Retinal pigment epithelial cell (primary cell): ENCODE data around the gene HM13.
"Not testable (repeated sequence)": the region's sequence is repeated elsewhere in the genome, so short reads cannot be mapped to it uniquely, and the experiment has no call there.

Experiments used
- DNase-seq: peaks from one replicate; pipeline ENCODE4 v3.0.0-alpha.2; 2010; ENCODE audit warnings: low read depth
- H3K4me3 ChIP-seq: 2 replicates; pipeline ENCODE4 v1.5.1; 2011; ENCODE audit warnings: mild to moderate bottlenecking, low read length, control low read depth, moderate library complexity
- CTCF ChIP-seq: conservative IDR thresholded peaks from 2 replicates; pipeline ENCODE4 v1.5.1; 2011; ENCODE audit warnings: low read depth, low read length, control low read depth, inconsistent platforms

The HM13 gene

DNA sequence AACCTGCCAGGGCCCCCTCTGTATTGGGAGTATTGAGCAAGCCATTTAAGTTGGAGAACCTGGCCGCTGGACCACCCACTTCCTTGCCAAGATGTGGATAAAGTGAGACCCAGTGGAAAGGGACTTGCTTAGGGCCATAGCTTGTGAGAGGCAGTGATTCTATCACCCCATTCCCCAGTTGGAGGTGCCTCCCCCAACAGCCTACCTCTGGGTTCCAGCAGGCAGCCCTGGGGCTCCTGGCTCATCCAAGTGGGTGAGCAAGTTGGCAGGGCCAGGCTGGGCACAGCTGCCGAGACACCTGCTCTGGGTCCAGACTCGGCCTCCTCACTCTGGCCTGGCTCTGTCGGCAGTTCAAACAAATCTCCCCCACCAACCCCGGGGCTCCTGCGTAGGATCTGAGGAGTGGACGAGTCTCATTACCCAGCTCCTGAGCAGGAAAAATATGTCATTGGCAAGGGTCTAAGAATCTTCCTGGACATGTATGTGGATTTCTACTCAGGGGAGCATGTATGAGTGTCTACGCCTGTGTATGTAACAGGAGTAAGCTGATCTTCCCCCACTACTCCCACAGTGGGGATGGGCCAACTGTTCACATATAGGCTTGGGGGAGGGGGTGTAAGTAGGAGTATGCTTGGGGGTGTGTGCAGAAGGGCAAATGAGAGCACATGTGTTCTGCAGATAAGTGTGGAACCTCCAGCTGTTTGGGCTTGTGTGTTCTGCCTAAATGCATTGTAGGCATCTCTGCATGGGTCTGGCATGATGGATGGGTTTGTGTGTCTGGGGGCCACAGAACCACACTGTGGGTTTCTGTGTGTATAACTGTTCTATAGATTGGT lies 92.8 kb downstream of the HM13 start:
- peak; percentile 83 for DNase-seq
- no peak for TF ChIP-seq CTCF

DNA sequence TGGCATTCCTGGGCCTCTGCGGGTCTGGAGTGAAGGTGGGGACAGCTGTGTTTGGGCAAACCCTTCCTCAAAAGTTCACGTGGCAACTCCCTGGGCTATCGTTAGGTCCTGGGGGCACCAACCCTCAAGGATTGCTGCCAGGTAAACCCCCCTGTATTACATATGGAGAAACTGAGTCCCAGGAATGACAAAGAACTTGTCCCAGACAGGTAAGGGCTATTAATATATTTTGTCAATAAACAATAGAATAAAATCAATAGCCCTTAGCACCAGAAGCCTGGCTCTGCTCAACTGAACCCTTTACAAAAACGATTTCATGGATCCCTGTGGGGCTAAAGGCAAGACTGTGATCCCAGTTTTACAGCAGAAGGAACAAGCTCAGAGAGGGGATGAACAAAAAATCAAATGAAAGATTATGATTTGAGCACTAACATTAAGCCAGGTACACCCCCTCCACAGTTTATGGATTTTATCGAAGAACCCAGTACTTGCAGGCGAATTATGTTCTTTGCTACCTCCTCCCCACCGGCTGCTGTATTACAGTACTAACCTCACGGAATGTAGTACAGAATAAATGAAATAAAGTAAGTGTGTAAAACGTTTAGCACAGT lies 93.5 kb downstream of the HM13 start:
- DNase-seq: no peak
- H3K4me3 ChIP-seq: peak overlapping the region; percentile 99
- no peak for TF ChIP-seq CTCF

More for the DNA sequence above, 92.8 kb downstream of the HM13 start:
- H3K4me3 ChIP-seq: peak overlapping the region; percentile 99

- TF ChIP-seq CTCF: no peak
- H3K4me3 ChIP-seq: peak overlapping the region; percentile 99
- no peak for DNase-seq
Observed at GRCh38 chr20:31608251-31608945, 94.2 kb downstream of the HM13 start.

- not testable (repeated sequence) for DNase-seq
Observed at GRCh38 chr20:31612271-31612640, 98.0 kb downstream of the HM13 start.

GRCh38 chr20:31615416-31615815 lies 101.2 kb downstream of the HM13 start:
- no peak overlapping the region for H3K4me3 ChIP-seq
- TF ChIP-seq CTCF: no peak
- no peak for DNase-seq

More at GRCh38 chr20:31612271-31612640, 98.0 kb downstream of the HM13 start:
- not testable (repeated sequence) for H3K4me3 ChIP-seq

DNA sequence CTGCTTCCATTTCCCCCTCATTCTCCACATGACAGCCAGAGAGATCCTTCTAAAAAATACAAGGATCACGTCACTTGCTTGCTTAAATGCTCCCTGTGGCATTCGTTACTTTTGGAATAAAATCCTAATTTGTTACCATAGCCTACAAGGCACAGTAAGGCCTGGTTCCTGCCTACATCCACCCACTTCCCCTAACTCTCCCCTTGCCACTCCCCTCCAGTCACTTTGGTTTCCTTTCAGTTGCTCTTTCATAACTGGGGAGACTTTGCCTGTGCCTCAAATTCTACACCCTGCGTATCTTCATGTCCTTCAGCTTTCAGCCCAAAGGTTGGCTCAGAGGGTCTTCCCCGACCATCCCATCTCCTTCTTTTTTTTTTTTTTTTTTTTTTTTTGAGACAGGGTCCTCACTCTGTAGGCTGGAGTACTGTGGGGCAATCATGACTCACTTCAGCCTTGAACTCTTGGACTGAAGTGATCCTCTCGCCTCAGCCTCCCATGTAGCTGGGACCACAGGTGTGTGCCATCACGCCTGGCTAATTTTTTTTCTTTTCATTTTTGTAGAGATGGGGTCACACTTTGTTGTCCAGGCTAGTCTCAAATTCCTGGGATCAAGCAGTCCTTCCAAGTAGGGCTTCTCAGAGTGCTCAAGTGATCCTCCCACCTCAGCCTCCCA lies 103.3 kb downstream of the HM13 start:
- H3K4me3 ChIP-seq: no peak overlapping the region
- TF ChIP-seq CTCF: no peak
- no peak for DNase-seq
